D721Med (cell line): ENCODE measurements around the gene RASAL3.
"Not testable (repeated sequence)": the region's sequence is repeated elsewhere in the genome, so short reads cannot be mapped to it uniquely, and the experiment has no call there.

Source experiments
- DNase-seq: peaks from one replicate; pipeline ENCODE4 v3.0.0; 2011; ENCODE audit warnings: low spot score; ENCODE audit not compliant: insufficient read length
- FAIRE-seq: peaks from 2 replicates; lab custom pipeline; 2011; peaks lifted over from hg19 to GRCh38; lab: Jason Lieb, UNC
- CTCF ChIP-seq: IDR thresholded peaks from 2 replicates; pipeline ENCODE4 v1.5.1; 2012; ENCODE audit warnings: mild to moderate bottlenecking, control low read depth; ENCODE audit not compliant: insufficient read depth; ENCODE audit errors: missing control alignments

The RASAL3 gene

GRCh38 chr19:15479391-15480345 lies 15.3 kb upstream of the RASAL3 start, which contains the start of gene PGLYRP2:
Gene PGLYRP2 (minus strand): TSS chr19:15479501. CDS start chr19:15479371, 130 bp downstream.
- TF ChIP-seq CTCF = no peak
- no peak for DNase-seq
- no peak for FAIRE-seq

DNA sequence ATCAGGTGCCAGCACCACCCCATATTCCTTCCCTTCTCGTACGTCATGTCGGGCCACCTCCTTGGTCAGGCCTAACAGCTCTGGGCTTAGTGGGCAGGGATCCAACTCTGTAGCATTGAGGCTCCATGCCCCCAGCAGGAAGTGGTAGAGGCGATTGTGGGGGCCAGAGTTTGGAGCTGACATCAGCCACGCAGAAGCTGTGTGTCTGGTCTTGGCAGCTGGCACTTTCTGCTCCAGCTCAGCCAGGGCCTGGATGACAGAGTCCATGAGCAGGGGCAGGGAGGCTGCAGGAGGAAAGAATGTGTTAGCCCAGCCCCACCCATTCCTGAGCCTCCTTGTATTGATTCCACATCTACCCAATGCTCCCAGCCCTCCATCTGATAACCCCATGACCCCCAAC lies 12.0 kb upstream of the RASAL3 start:
- DNase-seq (no peak), FAIRE-seq (no peak)
- TF ChIP-seq CTCF = no peak

DNA sequence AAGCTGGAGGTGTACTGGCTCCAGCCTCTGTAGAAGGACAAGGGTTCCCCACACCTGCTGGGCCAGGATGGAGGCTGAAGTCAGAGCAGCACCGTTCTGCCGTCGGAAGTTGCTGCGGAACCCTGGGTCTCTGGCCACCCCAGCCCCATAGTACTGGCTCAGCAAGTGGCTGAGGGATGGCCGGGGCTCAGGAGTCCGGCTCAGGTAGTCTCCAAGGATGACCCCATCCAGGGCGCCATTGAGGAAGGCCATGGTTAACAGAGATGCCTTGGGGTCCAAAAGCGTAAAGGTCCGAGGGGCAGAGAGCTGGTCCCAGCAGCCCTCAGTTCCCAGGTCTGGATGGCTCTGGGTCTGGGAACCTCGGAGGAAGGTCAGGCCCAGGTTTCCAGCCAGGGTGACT lies 11.3 kb upstream of the RASAL3 start:
- no peak for TF ChIP-seq CTCF
- FAIRE-seq (no peak), DNase-seq (no peak)

- FAIRE-seq (no peak), DNase-seq (no peak)
- TF ChIP-seq CTCF = no peak
Measured at GRCh38 chr19:15475169-15475568, 10.8 kb upstream of the RASAL3 start.

- DNase-seq, FAIRE-seq: not testable (repeated sequence)
Measured at GRCh38 chr19:15473821-15474220, 9.5 kb upstream of the RASAL3 start.

GRCh38 chr19:15471639-15472101 lies 7.3 kb upstream of the RASAL3 start:
- TF ChIP-seq CTCF = no peak
- no peak for DNase-seq
- FAIRE-seq = no peak

DNA sequence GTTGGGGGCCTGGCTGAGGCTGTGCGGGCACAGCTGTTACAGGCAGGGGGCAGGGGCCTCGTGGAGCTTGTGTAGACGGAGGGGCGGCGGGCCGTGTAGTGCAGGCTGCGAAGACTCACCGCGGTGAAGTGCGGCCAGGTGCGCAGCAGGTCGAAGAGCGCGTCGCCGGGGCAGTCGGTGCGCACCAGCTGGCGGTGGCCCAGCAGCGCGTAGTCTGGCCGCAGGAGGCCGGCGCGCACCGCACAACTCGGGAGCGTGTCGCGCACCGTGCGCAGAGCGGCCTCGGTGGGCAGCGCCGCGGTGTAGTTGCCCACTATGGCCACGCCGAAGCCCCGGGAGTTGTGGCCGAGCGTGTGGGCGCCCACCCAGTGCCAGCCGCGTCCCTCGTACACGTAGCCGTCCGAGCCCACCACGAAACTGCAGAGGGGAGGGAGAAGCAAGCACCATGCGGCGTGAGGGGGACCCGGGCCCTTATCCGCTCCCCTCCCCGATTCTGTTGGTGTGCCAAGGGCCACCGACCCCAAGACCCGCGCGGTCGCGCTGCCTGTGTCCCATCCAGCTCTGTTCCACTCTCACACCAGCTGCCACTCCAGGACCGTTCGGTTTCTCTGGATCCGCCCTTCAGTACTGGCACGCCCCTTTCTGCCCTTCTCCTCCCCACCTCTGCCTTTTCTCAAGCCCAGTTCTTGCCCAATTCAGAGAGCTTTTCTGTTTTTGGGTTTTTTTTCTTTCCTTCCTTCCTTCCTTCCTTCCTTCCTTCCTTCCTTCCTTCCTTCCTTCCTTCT lies 5.4 kb upstream of the RASAL3 start:
- no peak for TF ChIP-seq CTCF

More for the DNA sequence above, 5.4 kb upstream of the RASAL3 start:
- no peak for FAIRE-seq
- DNase-seq = no peak
